CD4-positive, alpha-beta T cell treated with Interleukin-21 for 1 hour (primary cell): Measurements from ENCODE around the gene RASGEF1C.
"Not testable (repeated sequence)": the region's sequence is repeated elsewhere in the genome, so short reads cannot be mapped to it uniquely, and the experiment has no call there.

ENCODE experiments used
- DNase-seq: peaks from one replicate; pipeline ENCODE4 v3.0.0-alpha.2; 2020

Gene RASGEF1C

GRCh38 chr5:180098991-180099732 is 109.8 kb downstream of the RASGEF1C start:
- no peak for DNase-seq

GRCh38 chr5:180098526-180098925 is 110.5 kb downstream of the RASGEF1C start:
- DNase-seq, result no peak

- no peak for DNase-seq
These were observed 111.1 kb downstream of the RASGEF1C start for GRCh38 chr5:180097926-180098325.

- DNase-seq, result no peak
These were observed 111.7 kb downstream of the RASGEF1C start for GRCh38 chr5:180097163-180097894.

GRCh38 chr5:180096616-180097015 is 112.4 kb downstream of the RASGEF1C start:
- no peak for DNase-seq

GRCh38 chr5:180095545-180095944 is 113.5 kb downstream of the RASGEF1C start:
- DNase-seq, result no peak

- no peak for DNase-seq
These were observed 115.2 kb downstream of the RASGEF1C start for GRCh38 chr5:180093651-180094382.

GRCh38 chr5:180093241-180093640 is 115.8 kb downstream of the RASGEF1C start:
- no peak for DNase-seq

- DNase-seq, result no peak
These were observed 118.1 kb downstream of the RASGEF1C start for GRCh38 chr5:180090769-180091546.

- DNase-seq, result peak; percentile 80
These were observed 118.8 kb downstream of the RASGEF1C start for GRCh38 chr5:180090098-180090768.

- DNase-seq, result not testable (repeated sequence)
These were observed 119.4 kb downstream of the RASGEF1C start for GRCh38 chr5:180089628-180090027.

- DNase-seq, result no peak
These were observed 120.5 kb downstream of the RASGEF1C start for GRCh38 chr5:180088561-180088960.

GRCh38 chr5:180086816-180087399 is 122.1 kb downstream of the RASGEF1C start:
- no peak for DNase-seq

GRCh38 chr5:180085837-180086236 is 123.2 kb downstream of the RASGEF1C start:
- peak; percentile 34 for DNase-seq

GRCh38 chr5:180084638-180085561 is 124.1 kb downstream of the RASGEF1C start:
- DNase-seq, result no peak

- no peak for DNase-seq
These were observed 125.4 kb downstream of the RASGEF1C start for GRCh38 chr5:180083529-180084060.

- DNase-seq, result no peak
These were observed 126.2 kb downstream of the RASGEF1C start for GRCh38 chr5:180082633-180083420.

GRCh38 chr5:180081481-180081880 is 127.5 kb downstream of the RASGEF1C start:
- no peak for DNase-seq

- DNase-seq, result peak; percentile 57
These were observed 128.3 kb downstream of the RASGEF1C start for GRCh38 chr5:180080486-180081280.
